Effector CD4-positive, alpha-beta T cell (primary cell): Measurements from ENCODE around the gene EGFL6.
"Not testable (repeated sequence)": the region's sequence is repeated elsewhere in the genome, so short reads cannot be mapped to it uniquely, and the experiment has no call there.

Source experiments
- DNase-seq: peaks from one replicate; pipeline ENCODE4 v3.0.0-alpha.2; 2020

EGFL6 gene

GRCh38 chrX:13655674-13656073 is 86.3 kb downstream of the EGFL6 start:
- no peak for DNase-seq

- DNase-seq: peak; percentile 17
Measured at GRCh38 chrX:13658602-13659001, 89.2 kb downstream of the EGFL6 start.

- no peak for DNase-seq
Measured at GRCh38 chrX:13659063-13659462, 89.7 kb downstream of the EGFL6 start.

- DNase-seq: no peak
Measured at GRCh38 chrX:13661735-13662288, 92.4 kb downstream of the EGFL6 start.

GRCh38 chrX:13662355-13662791 is 93.0 kb downstream of the EGFL6 start:
- DNase-seq: no peak

- DNase-seq: no peak
Measured at GRCh38 chrX:13664020-13664419, 94.6 kb downstream of the EGFL6 start.

GRCh38 chrX:13666836-13667235 is 97.4 kb downstream of the EGFL6 start:
- no peak for DNase-seq

GRCh38 chrX:13667919-13668318 is 98.5 kb downstream of the EGFL6 start:
- DNase-seq: no peak

GRCh38 chrX:13669246-13669737 is 99.9 kb downstream of the EGFL6 start:
- peak; percentile 14 for DNase-seq

GRCh38 chrX:13669755-13670154 is 100.4 kb downstream of the EGFL6 start:
- not testable (repeated sequence) for DNase-seq

- DNase-seq: no peak
Measured at GRCh38 chrX:13670197-13670596, 100.8 kb downstream of the EGFL6 start.

GRCh38 chrX:13673016-13673415 is 103.6 kb downstream of the EGFL6 start:
- no peak for DNase-seq

GRCh38 chrX:13676885-13677284 is 107.5 kb downstream of the EGFL6 start:
- DNase-seq: no peak

GRCh38 chrX:13679700-13680099 is 110.3 kb downstream of the EGFL6 start:
- not testable (repeated sequence) for DNase-seq

GRCh38 chrX:13681595-13681994 is 112.2 kb downstream of the EGFL6 start:
- no peak for DNase-seq
